ENCODE results near the gene PRDM16. TPM values are rescaled to one million over a fixed set of nuclear protein-coding genes. Genes with fewer than 3 reads are reported as not detected.

PRDM16 gene
- polyA plus RNA-seq, 1 experiment: 0.06 TPM

GRCh38 chr1:3166206-3166918 lies 97.4 kb downstream of the PRDM16 start:
- no peaks in the 10 kb centered on the region for H3K27me3 ChIP-seq (ENCODE audit: control insufficient read depth, insufficient read depth, low read length)
- H3K27ac ChIP-seq (ENCODE audit: low read depth, low read length): no peak overlapping the region
- no peak overlapping the region for H3K4me3 ChIP-seq (ENCODE audit: low read depth, low read length)
- CTCF ChIA-PET: no interaction called here
- DNase-seq (ENCODE audit: low read depth, low spot score): no peak
- TF ChIP-seq, protein P1, sequence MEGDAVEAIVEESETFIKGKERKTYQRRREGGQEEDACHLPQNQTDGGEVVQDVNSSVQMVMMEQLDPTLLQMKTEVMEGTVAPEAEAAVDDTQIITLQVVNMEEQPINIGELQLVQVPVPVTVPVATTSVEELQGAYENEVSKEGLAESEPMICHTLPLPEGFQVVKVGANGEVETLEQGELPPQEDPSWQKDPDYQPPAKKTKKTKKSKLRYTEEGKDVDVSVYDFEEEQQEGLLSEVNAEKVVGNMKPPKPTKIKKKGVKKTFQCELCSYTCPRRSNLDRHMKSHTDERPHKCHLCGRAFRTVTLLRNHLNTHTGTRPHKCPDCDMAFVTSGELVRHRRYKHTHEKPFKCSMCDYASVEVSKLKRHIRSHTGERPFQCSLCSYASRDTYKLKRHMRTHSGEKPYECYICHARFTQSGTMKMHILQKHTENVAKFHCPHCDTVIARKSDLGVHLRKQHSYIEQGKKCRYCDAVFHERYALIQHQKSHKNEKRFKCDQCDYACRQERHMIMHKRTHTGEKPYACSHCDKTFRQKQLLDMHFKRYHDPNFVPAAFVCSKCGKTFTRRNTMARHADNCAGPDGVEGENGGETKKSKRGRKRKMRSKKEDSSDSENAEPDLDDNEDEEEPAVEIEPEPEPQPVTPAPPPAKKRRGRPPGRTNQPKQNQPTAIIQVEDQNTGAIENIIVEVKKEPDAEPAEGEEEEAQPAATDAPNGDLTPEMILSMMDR (IDR thresholded peaks at IDR 0.05; ENCODE audit: low read depth, low read length): no peak
- H3K9me3 ChIP-seq (ENCODE audit: control insufficient read depth, insufficient read depth, low read length): peaks cover 13% of the 10 kb centered on the region; the same call in 1 of the 2 replicates
- POLR2A ChIA-PET: no interaction called here

GRCh38 chr1:3167255-3167654 lies 98.3 kb downstream of the PRDM16 start:
- no peak overlapping the region for H3K27ac ChIP-seq (ENCODE audit: low read depth, low read length)
- H3K4me3 ChIP-seq (ENCODE audit: low read depth, low read length): no peak overlapping the region
- H3K9me3 ChIP-seq (ENCODE audit: control insufficient read depth, insufficient read depth, low read length): peaks cover 13% of the 10 kb centered on the region; the same call in 1 of the 2 replicates
- POLR2A ChIA-PET: no interaction called here
- CTCF ChIA-PET: no interaction called here
- no peaks in the 10 kb centered on the region for H3K27me3 ChIP-seq (ENCODE audit: control insufficient read depth, insufficient read depth, low read length)
- DNase-seq (ENCODE audit: low read depth, low spot score): no peak
- TF ChIP-seq, protein P1 (IDR thresholded peaks at IDR 0.05; ENCODE audit: low read depth, low read length): no peak

DNA sequence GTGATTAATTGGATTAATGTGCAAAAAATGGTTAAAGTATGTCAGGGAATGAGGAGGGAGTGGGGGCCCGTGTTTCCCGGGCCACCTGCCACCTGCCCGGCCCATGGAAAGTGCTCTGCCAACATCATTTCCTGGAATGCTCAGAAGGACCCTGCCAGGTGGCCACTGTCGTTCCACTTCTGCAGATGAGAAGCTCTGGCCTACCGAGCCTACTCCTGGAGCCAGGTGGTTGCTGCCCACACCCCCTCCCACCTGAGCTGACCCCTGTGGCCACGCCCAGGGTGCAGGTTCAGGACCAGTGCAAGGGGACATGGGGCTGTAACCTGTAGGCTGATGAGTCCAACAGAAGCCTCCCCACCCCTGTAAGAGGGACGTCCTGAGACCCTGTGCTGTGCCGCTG lies 99.7 kb downstream of the PRDM16 start:
- no peak overlapping the region for H3K27ac ChIP-seq (ENCODE audit: low read depth, low read length)
- CTCF ChIA-PET: no interaction called here
- TF ChIP-seq, protein P1 (IDR thresholded peaks at IDR 0.05; ENCODE audit: low read depth, low read length): no peak
- no peaks in the 10 kb centered on the region for H3K27me3 ChIP-seq (ENCODE audit: control insufficient read depth, insufficient read depth, low read length)
- peaks cover 19% of the 10 kb centered on the region; the same call in 1 of the 2 replicates for H3K9me3 ChIP-seq (ENCODE audit: control insufficient read depth, insufficient read depth, low read length)
- POLR2A ChIA-PET: no interaction called here
- no peak for DNase-seq (ENCODE audit: low read depth, low spot score)
- H3K4me3 ChIP-seq (ENCODE audit: low read depth, low read length): no peak overlapping the region

DNA sequence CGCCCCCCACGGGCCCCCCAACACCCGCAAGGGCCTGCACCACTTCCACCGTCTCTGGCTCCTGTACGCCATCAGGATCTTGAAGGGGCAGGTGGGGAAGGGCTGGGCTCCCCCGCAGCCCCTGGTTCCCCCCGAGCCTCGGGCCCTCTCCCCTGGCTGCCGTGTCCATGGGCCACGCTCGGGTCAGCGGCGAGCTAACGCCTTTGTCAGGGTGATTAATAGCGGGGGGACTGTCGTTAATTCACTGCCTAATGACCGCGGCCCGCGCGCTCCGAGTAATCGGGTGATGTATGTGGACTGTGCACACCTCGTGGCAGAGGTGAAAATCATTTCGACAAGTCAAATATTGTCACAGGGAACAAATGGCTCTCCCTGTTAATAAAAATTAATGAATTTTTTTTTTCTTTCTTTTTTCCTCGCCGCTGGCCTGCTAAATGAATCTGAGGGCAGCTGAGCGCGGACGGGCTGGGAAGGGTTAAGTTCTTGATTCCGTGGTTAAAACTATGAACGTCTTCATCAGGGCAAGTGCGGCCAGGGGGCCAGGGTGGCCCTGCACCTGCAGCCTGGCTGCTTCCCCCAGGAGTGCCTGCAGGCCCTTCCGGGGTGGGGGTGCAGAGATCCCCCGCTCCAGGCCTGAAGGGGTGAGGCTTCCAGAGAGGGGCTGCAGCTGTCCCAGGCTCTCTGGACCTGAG lies 100.8 kb downstream of the PRDM16 start:
- Histone ChIP-seq H3K27ac (ENCODE audit: low read depth, low read length) (no peak overlapping the region), H3K9me3 (ENCODE audit: control insufficient read depth, insufficient read depth, low read length) (peaks cover 12% of the 10 kb centered on the region; the same call in 1 of the 2 replicates), H3K27me3 (ENCODE audit: control insufficient read depth, insufficient read depth, low read length) (peaks cover 3% of the 10 kb centered on the region), H3K4me3 (ENCODE audit: low read depth, low read length) (no peak overlapping the region)
- ChIA-PET POLR2A (no interaction called here), CTCF (no interaction called here)
- no peak for DNase-seq (ENCODE audit: low read depth, low spot score)
- TF ChIP-seq, protein P1 (IDR thresholded peaks at IDR 0.05; ENCODE audit: low read depth, low read length): no peak

Measured in AG04450 (cell line).